Tibial nerve (tissue), 4 donors: ENCODE measurements around the gene CD300A.

ENCODE experiments used
- CTCF ChIP-seq, 5 experiments: fragments of 200-600 bp in 3 of 5; fragments of 450-650 bp in 2 of 5; sonication (generic) in 3 of 5; IDR thresholded peaks; one replicate each; pipeline ENCODE4 v1.5.1; 2016 to 2019; ENCODE audit warnings: antibody characterized with exemption in 5 of 5, mild to moderate bottlenecking in 3 of 5, moderate library complexity in 2 of 5
- EP300 ChIP-seq, 2 donors: sonication (generic); formaldehyde crosslinking; IDR thresholded peaks; one replicate each; pipeline ENCODE4 v1.6.1; 2017; ENCODE audit warnings: antibody characterized with exemption in 2 of 2, mild to moderate bottlenecking in 1 of 2
- POLR2A ChIP-seq, 2 donors: fragments of 450-650 bp; IDR thresholded peaks; one replicate each; pipeline ENCODE4 v1.6.1; 2017; ENCODE audit warnings: antibody characterized with exemption in 2 of 2, mild to moderate bottlenecking in 2 of 2, moderate library complexity in 2 of 2

GRCh38 chr17:74491626-74492025, 25.2 kb downstream of the CD300A start:
- TF ChIP-seq CTCF (IDR thresholded peaks at IDR 0.05) (no peak), POLR2A (IDR thresholded peaks at IDR 0.05) (no peak), EP300 (IDR thresholded peaks at IDR 0.05) (no peak)
